Thyroid gland (tissue), 4 donors: Measurements from ENCODE around the gene USP46. TPM values are rescaled to one million over a fixed set of nuclear protein-coding genes. Genes with fewer than 3 reads are reported as not detected.

Source experiments
- DNase-seq, 2 donors: peaks; one replicate each; pipeline ENCODE4 v3.0.0-alpha.2; 2019
- H3K27ac ChIP-seq, 3 donors: fragments of 200-600 bp; sonication (generic); 1 replicate in 2 of 3; 2 replicates in 1 of 3; pipeline ENCODE4 v1.5.1; 2016 to 2019; ENCODE audit warnings: mild to moderate bottlenecking in 1 of 3, moderate library complexity in 1 of 3
- H3K27me3 ChIP-seq: fragments of 200-600 bp; sonication (generic); one replicate; pipeline ENCODE4 v1.5.1; 2019
- H3K36me3 ChIP-seq, 2 donors: fragments of 200-600 bp; sonication (generic); one replicate each; pipeline ENCODE4 v1.5.1; 2016 to 2019
- H3K4me1 ChIP-seq, 2 donors: fragments of 200-600 bp; sonication (generic); one replicate each; pipeline ENCODE4 v1.5.1; 2017 to 2019
- H3K4me3 ChIP-seq, 3 donors: fragments of 200-600 bp; sonication (generic); replicated peaks in 1 of 3; 1 replicate in 2 of 3; 2 replicates in 1 of 3; pipeline ENCODE4 v1.5.1; 2016; ENCODE audit warnings: mild to moderate bottlenecking in 1 of 3
- H3K9me3 ChIP-seq: fragments of 200-600 bp; sonication (generic); one replicate; pipeline ENCODE4 v1.5.1; 2017
- CTCF ChIP-seq, 6 experiments: fragments of 200-600 bp in 3 of 6; fragments of 450-650 bp in 3 of 6; sonication (generic) in 3 of 6; IDR thresholded peaks; one replicate each; pipeline ENCODE4 v1.5.1; 2016 to 2019; ENCODE audit warnings: antibody characterized with exemption in 6 of 6, mild to moderate bottlenecking in 2 of 6, inconsistent platforms in 1 of 6, moderate library complexity in 1 of 6
- POLR2A ChIP-seq, 2 donors: fragments of 450-650 bp; IDR thresholded peaks; one replicate each; pipeline ENCODE4 v1.6.1; 2017; ENCODE audit warnings: antibody characterized with exemption in 2 of 2, mild to moderate bottlenecking in 2 of 2, moderate library complexity in 1 of 2
- WGBS, 2 donors: methylation state at CpG; one replicate each; pipeline ENCODE4 v1.1.5; 2017; 5-methylcytosine and 5-hydroxymethylcytosine counted together
- intact Hi-C: fragments of 100-400 bp; cut with DNase I; formaldehyde crosslinking; loops from one replicate; pipeline ENCODE4 v1.15.1; 2023
- total RNA-seq, 4 donors: library from RNA; depleted of rRNA; stranded (reverse); fragments of >200 nt; gene quantifications; one replicate each; pipeline ENCODE4 v1.2.3, GENCODE V29; 2016

The USP46 gene
- total RNA-seq, 4 donors from 2014 or later, result 10.8 to 17.6 (median 14.2) TPM

GRCh38 chr4:52552778-52553177 lies 106.3 kb downstream of the USP46 start:
- 86% methylated on average over 5 of the region's 5 CpGs for WGBS, 2 donors
- no peak overlapping the region for H3K27ac ChIP-seq
- H3K4me1 ChIP-seq, result no peaks in the 10 kb centered on the region
- intact Hi-C loops, result no loop called here
- TF ChIP-seq CTCF (IDR thresholded peaks at IDR 0.05) (no peak), POLR2A (IDR thresholded peaks at IDR 0.05) (no peak)
- no peaks in the 10 kb centered on the region for H3K36me3 ChIP-seq
- no peaks in the 10 kb centered on the region for H3K9me3 ChIP-seq
- H3K27me3 ChIP-seq, result no peaks in the 10 kb centered on the region
- H3K4me3 ChIP-seq, result no peak overlapping the region
- no peak for DNase-seq

GRCh38 chr4:52551487-52551886 lies 107.6 kb downstream of the USP46 start:
- Histone ChIP-seq H3K9me3 (no peaks in the 10 kb centered on the region), H3K27me3 (no peaks in the 10 kb centered on the region), H3K36me3 (no peaks in the 10 kb centered on the region), H3K4me1 (no peaks in the 10 kb centered on the region), H3K27ac (no peak overlapping the region), H3K4me3 (no peak overlapping the region)
- no peak for TF ChIP-seq POLR2A (IDR thresholded peaks at IDR 0.05)
- intact Hi-C loops, result no loop called here
- DNase-seq, result no peak
- 75 to 100% methylated on average over 1 of the region's 1 CpG for WGBS, 2 donors

GRCh38 chr4:52550186-52550585 lies 108.9 kb downstream of the USP46 start:
- Histone ChIP-seq H3K27ac (no peak overlapping the region), H3K9me3 (no peaks in the 10 kb centered on the region), H3K4me1 (no peaks in the 10 kb centered on the region), H3K4me3 (no peak overlapping the region), H3K36me3 (no peaks in the 10 kb centered on the region), H3K27me3 (no peaks in the 10 kb centered on the region)
- TF ChIP-seq CTCF (IDR thresholded peaks at IDR 0.05) (no peak), POLR2A (IDR thresholded peaks at IDR 0.05) (no peak)
- no peak for DNase-seq
- intact Hi-C loops, result no loop called here
- 56 to 62% methylated on average over 3 of the region's 3 CpGs for WGBS, 2 donors

- H3K9me3 ChIP-seq, result no peaks in the 10 kb centered on the region
- H3K4me1 ChIP-seq, result no peaks in the 10 kb centered on the region
- intact Hi-C loops, result loop anchor here (5.0 kb wide), 1 partner anchor 433 kb away; no protein-coding TSS in a partner anchor
- WGBS, 2 donors, result 76 to 78% methylated on average over 8 of the region's 8 CpGs
- H3K36me3 ChIP-seq, result no peaks in the 10 kb centered on the region
- H3K27me3 ChIP-seq, result no peaks in the 10 kb centered on the region
- TF ChIP-seq CTCF (IDR thresholded peaks at IDR 0.05), result no peak
- no peak for TF ChIP-seq POLR2A (IDR thresholded peaks at IDR 0.05)
- H3K27ac ChIP-seq, result no peak overlapping the region
- DNase-seq, result no peak
- no peak overlapping the region for H3K4me3 ChIP-seq
Measured at GRCh38 chr4:52548818-52549570, 110.1 kb downstream of the USP46 start.

GRCh38 chr4:52546449-52546848 lies 112.7 kb downstream of the USP46 start:
- no peaks in the 10 kb centered on the region for H3K9me3 ChIP-seq
- no peaks in the 10 kb centered on the region for H3K4me1 ChIP-seq
- no peak overlapping the region for H3K4me3 ChIP-seq
- TF ChIP-seq CTCF (IDR thresholded peaks at IDR 0.05) (no peak), POLR2A (IDR thresholded peaks at IDR 0.05) (no peak)
- H3K36me3 ChIP-seq, result no peaks in the 10 kb centered on the region
- no peak overlapping the region for H3K27ac ChIP-seq
- H3K27me3 ChIP-seq, result no peaks in the 10 kb centered on the region
- intact Hi-C loops, result loop anchor here (5.0 kb wide), 1 partner anchor 436 kb away; no protein-coding TSS in a partner anchor
- no peak for DNase-seq
- 68 to 79% methylated on average over 4 of the region's 4 CpGs for WGBS, 2 donors
